H1 (cell line): ENCODE data around the gene SCARB1. TPM values are rescaled to one million over a fixed set of nuclear protein-coding genes. Genes with fewer than 3 reads are reported as not detected.

Source experiments
- CTCF ChIA-PET: fragments of 300-600 bp; sonication (Branson Sonifier 250); formaldehyde crosslinking; loops from one replicate; lab custom pipeline; 2021; ENCODE audit not compliant: partially characterized antibody; lab: Charles Lee
- POLR2A ChIA-PET: fragments of 300-600 bp; sonication (Branson Sonifier 250); formaldehyde crosslinking; loops from one replicate; lab custom pipeline; 2021; ENCODE audit warnings: inconsistent platforms; ENCODE audit not compliant: partially characterized antibody; lab: Charles Lee
- DNase-seq, 2 experiments: peaks; one replicate each; pipeline versions ENCODE4 v3.0.0 to v3.0.0-alpha.2; 2010 to 2022; ENCODE audit warnings: low spot score in 2 of 2, low read depth in 1 of 2, mixed read lengths in 1 of 2
- FAIRE-seq: peaks from 2 replicates; lab custom pipeline; 2011; peaks lifted over from hg19 to GRCh38; lab: Jason Lieb, UNC
- H2AFZ ChIP-seq: 2 replicates; pipeline ENCODE4 v1.8.1; 2012; ENCODE audit warnings: low read length, inconsistent platforms
- H2AK5ac ChIP-seq: 2 replicates; pipeline ENCODE4 v1.6.1; 2013; ENCODE audit warnings: low read depth, low read length
- H2BK120ac ChIP-seq: replicated peaks from 2 replicates; pipeline ENCODE3; 2013; ENCODE audit warnings: low read depth, low read length, inconsistent platforms
- H2BK12ac ChIP-seq: 2 replicates; pipeline ENCODE4 v1.6.1; 2013; ENCODE audit warnings: low read depth, low read length
- H2BK15ac ChIP-seq: 2 replicates; pipeline ENCODE4 v1.6.1; 2013; ENCODE audit warnings: low read length
- H2BK20ac ChIP-seq: 2 replicates; pipeline ENCODE4 v1.6.1; 2013; ENCODE audit warnings: low read length
- H2BK5ac ChIP-seq: 2 replicates; pipeline ENCODE4 v1.6.1; 2013; ENCODE audit warnings: low read depth, low read length
- H3K14ac ChIP-seq: 2 replicates; pipeline ENCODE4 v1.6.1; 2013; ENCODE audit warnings: inconsistent platforms; ENCODE audit not compliant: insufficient read length
- H3K18ac ChIP-seq: 2 replicates; pipeline ENCODE4 v1.6.1; 2013; ENCODE audit warnings: low read length; ENCODE audit errors: extremely low read depth
- H3K23ac ChIP-seq: 2 replicates; pipeline ENCODE4 v1.6.1; 2013; ENCODE audit warnings: inconsistent platforms; ENCODE audit not compliant: insufficient read length
- H3K23me2 ChIP-seq: 2 replicates; pipeline ENCODE4 v1.6.1; 2013; ENCODE audit warnings: low read depth, low read length
- H3K27ac ChIP-seq: 2 replicates; pipeline ENCODE4 v1.6.1; 2011; ENCODE audit warnings: low read depth, low read length, inconsistent platforms
- H3K27me3 ChIP-seq, 4 experiments: replicated peaks in 1 of 4; 1 replicate in 1 of 4; 2 replicates in 3 of 4; pipeline versions ENCODE4 v1.6.1 to v1.8.1; 2011 to 2013; ENCODE audit warnings: low read length in 3 of 4, mild to moderate bottlenecking in 3 of 4, inconsistent platforms in 2 of 4, mixed read lengths in 2 of 4, moderate library complexity in 1 of 4; ENCODE audit not compliant: control insufficient read depth in 3 of 4, insufficient read depth in 3 of 4; ENCODE audit errors: extremely low read depth in 1 of 4
- H3K36me3 ChIP-seq, 4 experiments: 2 replicates each; pipeline versions ENCODE4 v1.6.1 to v1.8.1; 2011 to 2013; ENCODE audit warnings: mild to moderate bottlenecking in 4 of 4, low read length in 3 of 4, moderate library complexity in 2 of 4, control low read depth in 1 of 4, inconsistent platforms in 1 of 4; ENCODE audit not compliant: insufficient read depth in 4 of 4, control insufficient read depth in 2 of 4
- H3K4ac ChIP-seq: replicated peaks from 2 replicates; pipeline ENCODE3; 2013; ENCODE audit warnings: low read length, low read depth, mixed read lengths, inconsistent platforms; ENCODE audit not compliant: insufficient read length
- H3K4me1 ChIP-seq, 4 experiments: replicated peaks in 1 of 4; 1 replicate in 1 of 4; 2 replicates in 3 of 4; pipeline versions ENCODE4 v1.6.1 to v1.8.1; 2011 to 2013; ENCODE audit warnings: low read length in 3 of 4, inconsistent platforms in 2 of 4, mixed read lengths in 1 of 4; ENCODE audit not compliant: insufficient read depth in 4 of 4, control insufficient read depth in 3 of 4
- H3K4me2 ChIP-seq, 2 experiments: 2 replicates each; pipeline versions ENCODE4 v1.6.1 to v1.8.1; 2011 to 2013; ENCODE audit warnings: low read depth in 2 of 2, low read length in 2 of 2, control low read depth in 1 of 2, inconsistent platforms in 1 of 2, mild to moderate bottlenecking in 1 of 2; ENCODE audit not compliant: insufficient read depth in 1 of 2
- H3K4me3 ChIP-seq, 4 experiments: fragments of 200-600, 300-600 bp in 1 of 4; sonication (generic), shearing (Covaris generic), sonication (Bioruptor Twin) in 1 of 4; 2 replicates each; pipeline versions ENCODE4 v1.5.1 to v1.8.1; 2011 to 2016; ENCODE audit warnings: low read length in 4 of 4, low read depth in 3 of 4, control low read depth in 2 of 4, inconsistent platforms in 2 of 4, mild to moderate bottlenecking in 2 of 4, mixed read lengths in 1 of 4, moderate library complexity in 1 of 4; ENCODE audit not compliant: insufficient read depth in 2 of 4; ENCODE audit errors: extremely low read depth in 1 of 4
- H3K56ac ChIP-seq: replicated peaks from 2 replicates; pipeline ENCODE3; 2013; ENCODE audit warnings: low read depth, mild to moderate bottlenecking, mixed read lengths, low read length, inconsistent platforms; ENCODE audit not compliant: insufficient read length
- H3K79me1 ChIP-seq: 2 replicates; pipeline ENCODE4 v1.6.1; 2013; ENCODE audit warnings: low read depth, low read length, control low read depth
- H3K79me2 ChIP-seq, 2 experiments: 2 replicates each; pipeline versions ENCODE4 v1.6.1 to v1.8.1; 2012 to 2013; ENCODE audit warnings: low read length in 2 of 2, mild to moderate bottlenecking in 2 of 2, inconsistent platforms in 1 of 2; ENCODE audit not compliant: insufficient read depth in 2 of 2, control insufficient read depth in 1 of 2
- H3K9ac ChIP-seq, 4 experiments: replicated peaks in 1 of 4; 1 replicate in 1 of 4; 2 replicates in 3 of 4; pipeline versions ENCODE4 v1.6.1 to v1.8.1; 2011 to 2013; ENCODE audit warnings: low read depth in 3 of 4, low read length in 3 of 4, control low read depth in 2 of 4, mild to moderate bottlenecking in 2 of 4, moderate library complexity in 2 of 4, inconsistent platforms in 1 of 4; ENCODE audit errors: extremely low read depth in 1 of 4
- H3K9me3 ChIP-seq, 2 experiments: 2 replicates each; pipeline versions ENCODE4 v1.6.1 to v1.8.1; 2012 to 2013; ENCODE audit warnings: mild to moderate bottlenecking in 2 of 2, moderate library complexity in 2 of 2, control low read depth in 1 of 2, inconsistent platforms in 1 of 2, low read depth in 1 of 2, low read length in 1 of 2, mixed read lengths in 1 of 2; ENCODE audit not compliant: insufficient read depth in 2 of 2
- H4K20me1 ChIP-seq, 2 experiments: replicated peaks in 1 of 2; 2 replicates each; pipeline versions ENCODE3 to v1.8.1; 2011 to 2013; ENCODE audit warnings: inconsistent platforms in 2 of 2, low read length in 2 of 2, mild to moderate bottlenecking in 1 of 2; ENCODE audit not compliant: insufficient read depth in 2 of 2, control insufficient read depth in 1 of 2
- H4K5ac ChIP-seq: 2 replicates; pipeline ENCODE4 v1.6.1; 2013; ENCODE audit warnings: low read length, low read depth, mixed read lengths, inconsistent platforms; ENCODE audit not compliant: insufficient read length
- H4K8ac ChIP-seq: 2 replicates; pipeline ENCODE4 v1.8.0; 2013; ENCODE audit warnings: mild to moderate bottlenecking, moderate library complexity, low read length, inconsistent platforms; ENCODE audit not compliant: insufficient read depth; ENCODE audit errors: extremely low read depth
- H4K91ac ChIP-seq: replicated peaks from 2 replicates; pipeline ENCODE3; 2013; ENCODE audit warnings: low read length, mixed read lengths, inconsistent platforms; ENCODE audit not compliant: insufficient read length
- CBX5 ChIP-seq: fragments of 300-800, 300-1000 bp; sonication (generic); IDR thresholded peaks from 2 replicates; pipeline ENCODE4 v1.7.1; 2016; ENCODE audit warnings: antibody characterized with exemption, low read length, low read depth
- EGR1 ChIP-seq: IDR thresholded peaks from 2 replicates; pipeline ENCODE4 v1.6.1; 2011; ENCODE audit warnings: low read depth, low read length, borderline replicate concordance
- EP300 ChIP-seq, 2 experiments: IDR thresholded peaks; 1 replicate in 1 of 2; 2 replicates in 1 of 2; pipeline ENCODE4 v1.6.1; 2011 to 2012; ENCODE audit warnings: low read depth in 2 of 2, low read length in 2 of 2, mild to moderate bottlenecking in 2 of 2, borderline replicate concordance in 1 of 2, inconsistent platforms in 1 of 2, moderate library complexity in 1 of 2
- JUN ChIP-seq: IDR thresholded peaks from 2 replicates; pipeline ENCODE4 v1.6.1; 2011; ENCODE audit warnings: low read depth, mild to moderate bottlenecking, improper control_type of control experiment, low read length
- NRF1 ChIP-seq: IDR thresholded peaks from 2 replicates; pipeline ENCODE4 v1.6.1; 2011; ENCODE audit warnings: mild to moderate bottlenecking, low read depth, low read length, improper control_type of control experiment
- POLR2AphosphoS5 ChIP-seq: IDR thresholded peaks from 2 replicates; pipeline ENCODE4 v1.6.1; 2011; ENCODE audit warnings: low read depth, low read length
- RAD21 ChIP-seq, 2 experiments: IDR thresholded peaks in 1 of 2; conservative IDR thresholded peaks in 1 of 2; 2 replicates each; pipeline ENCODE4 v1.6.1; 2011; ENCODE audit warnings: low read depth in 2 of 2, low read length in 2 of 2, improper control_type of control experiment in 1 of 2, inconsistent platforms in 1 of 2, mild to moderate bottlenecking in 1 of 2, moderate library complexity in 1 of 2
- SP1 ChIP-seq: IDR thresholded peaks from 2 replicates; pipeline ENCODE4 v1.6.1; 2011; ENCODE audit warnings: low read depth, low read length
- TCF12 ChIP-seq: IDR thresholded peaks from 2 replicates; pipeline ENCODE4 v1.6.1; 2011; ENCODE audit warnings: low read depth, mild to moderate bottlenecking, low read length
- TEAD4 ChIP-seq: IDR thresholded peaks from 2 replicates; pipeline ENCODE4 v1.6.1; 2012; ENCODE audit warnings: low read depth, low read length, inconsistent platforms, mixed read lengths
- WGBS, 2 experiments: shearing (Covaris generic) in 1 of 2; methylation state at CpG; one replicate each; pipeline versions ENCODE4 v1.1.6 to v1.1.7; 2013 to 2015; ENCODE audit warnings: low lambda C conversion rate in 2 of 2, mixed read lengths in 2 of 2, inconsistent platforms in 1 of 2, low coverage in 1 of 2, missing lambda C conversion rate in 1 of 2; ENCODE audit not compliant: insufficient replicate concordance in 2 of 2, insufficient coverage in 1 of 2, insufficient read length in 1 of 2; ENCODE audit errors: extremely low coverage in 1 of 2, missing lambda C conversion rate in 1 of 2; 5-methylcytosine and 5-hydroxymethylcytosine counted together
- polyA plus RNA-seq, 7 experiments: library from polyadenylated mRNA; depleted of rRNA in 3 of 7; stranded (reverse) in 5 of 7; unstranded in 2 of 7; fragments of >200 nt in 5 of 7; fragments of 200-250 nt in 2 of 7; gene quantifications; 1 replicate in 5 of 7; 2 replicates in 1 of 7; 4 replicates in 1 of 7; pipeline versions ENCODE4 v1.2.1 to v1.2.3, GENCODE V29; 2011 to 2013; ENCODE audit warnings: missing spikeins in 2 of 7, mixed read lengths in 2 of 7
- total RNA-seq: library from RNA; stranded (reverse); fragmentation: NEBNext Ultra II Directional; extraction: Animal tissue kit (Norgen Biotek cat#: 25700); gene quantifications from 2 replicates; pipeline ENCODE4 v1.2.1, GENCODE V29; 2021
- TF ChIP-seq, protein P1 (sequence below): IDR thresholded peaks from 2 replicates; pipeline ENCODE4 v1.6.1; 2011; ENCODE audit warnings: low read depth, mild to moderate bottlenecking, low read length; ENCODE audit not compliant: insufficient read depth
- TF ChIP-seq, protein P2 (sequence below): IDR thresholded peaks from 2 replicates; pipeline ENCODE4 v1.6.1; 2012; ENCODE audit warnings: low read length, inconsistent platforms

Gene SCARB1
- total and polyA plus RNA-seq, 2 of the 8 experiments (the other 6 are each of a cell fraction or from before 2014, with no cell fraction given), result 45.3 to 57.1 TPM

- no peak overlapping the region for H4K8ac ChIP-seq
- no peaks in the 10 kb centered on the region for H3K23me2 ChIP-seq
- H3K79me2 ChIP-seq, result no peaks in the 10 kb centered on the region
- no peak overlapping the region for H2BK20ac ChIP-seq
- H3K79me1 ChIP-seq, result no peaks in the 10 kb centered on the region; the same call in 1 of the 2 replicates
- no peak overlapping the region for H3K9ac ChIP-seq
- no peak for FAIRE-seq
- H4K91ac ChIP-seq, result no peak overlapping the region
- no peak overlapping the region for H2BK5ac ChIP-seq
- peaks cover 0 to 6% (median 1%) of the 10 kb centered on the region in 4 experiments; a peak in 3 of 7 replicates for H3K4me1 ChIP-seq
- H2BK15ac ChIP-seq, result no peak overlapping the region
- ChIA-PET CTCF (interaction anchor here (0.6 to 4.8 kb wide), 4 partner anchors 16 to 24 kb away, joined by 3 to 25 read pairs (median 4); no protein-coding TSS in a partner anchor), POLR2A (interaction anchor here (0.6 to 5.1 kb wide), 2 partner anchors 12 to 107 kb away, joined by 3 to 34 read pairs; partner anchors contain the start of gene UBC)
- no peak overlapping the region for H3K4me2 ChIP-seq
- H3K36me3 ChIP-seq, result no peaks in the 10 kb centered on the region
- H3K23ac ChIP-seq, result no peak overlapping the region
- H2BK120ac ChIP-seq, result no peak overlapping the region
- no peak overlapping the region for H2AFZ ChIP-seq
- H3K27me3 ChIP-seq, result no peaks in the 10 kb centered on the region
- H3K9me3 ChIP-seq, result no peaks in the 10 kb centered on the region
- no peak overlapping the region for H3K4me3 ChIP-seq
- H3K14ac ChIP-seq, result no peak overlapping the region
- no peak overlapping the region for H3K56ac ChIP-seq
- 95% methylated on average over 6 of the region's 6 CpGs; no CpG with 5 or more reads in 1 of the 2 experiments for WGBS, 2 experiments
- H4K5ac ChIP-seq, result no peak overlapping the region
- H3K18ac ChIP-seq, result no peak overlapping the region
- no peak overlapping the region for H3K27ac ChIP-seq
- H2BK12ac ChIP-seq, result no peak overlapping the region
- no peak overlapping the region for H2AK5ac ChIP-seq
- no peak for DNase-seq
- no peaks in the 10 kb centered on the region for H4K20me1 ChIP-seq
- no peak overlapping the region for H3K4ac ChIP-seq
- no peak for TF ChIP-seq SP1
- TF ChIP-seq RAD21 (IDR thresholded peaks at IDR 0.05 in 1 of 2, conservative IDR thresholded peaks at IDR 0.05 in 1 of 2; ENCODE audit: low read depth in 2 of 2, low read length in 2 of 2), result no peak
- no peak for TF ChIP-seq NRF1
- TF ChIP-seq, protein P1, sequence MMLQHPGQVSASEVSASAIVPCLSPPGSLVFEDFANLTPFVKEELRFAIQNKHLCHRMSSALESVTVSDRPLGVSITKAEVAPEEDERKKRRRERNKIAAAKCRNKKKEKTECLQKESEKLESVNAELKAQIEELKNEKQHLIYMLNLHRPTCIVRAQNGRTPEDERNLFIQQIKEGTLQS, result no peak
- TF ChIP-seq EP300 (IDR thresholded peaks at IDR 0.05; ENCODE audit: borderline replicate concordance in 1 of 2, low read depth in 2 of 2, low read length in 2 of 2), result no peak
- TF ChIP-seq, protein P2, sequence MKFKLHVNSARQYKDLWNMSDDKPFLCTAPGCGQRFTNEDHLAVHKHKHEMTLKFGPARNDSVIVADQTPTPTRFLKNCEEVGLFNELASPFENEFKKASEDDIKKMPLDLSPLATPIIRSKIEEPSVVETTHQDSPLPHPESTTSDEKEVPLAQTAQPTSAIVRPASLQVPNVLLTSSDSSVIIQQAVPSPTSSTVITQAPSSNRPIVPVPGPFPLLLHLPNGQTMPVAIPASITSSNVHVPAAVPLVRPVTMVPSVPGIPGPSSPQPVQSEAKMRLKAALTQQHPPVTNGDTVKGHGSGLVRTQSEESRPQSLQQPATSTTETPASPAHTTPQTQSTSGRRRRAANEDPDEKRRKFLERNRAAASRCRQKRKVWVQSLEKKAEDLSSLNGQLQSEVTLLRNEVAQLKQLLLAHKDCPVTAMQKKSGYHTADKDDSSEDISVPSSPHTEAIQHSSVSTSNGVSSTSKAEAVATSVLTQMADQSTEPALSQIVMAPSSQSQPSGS, result no peak
- TF ChIP-seq TCF12, result no peak
- TF ChIP-seq CBX5, result no peak
- no peak for TF ChIP-seq JUN
- no peak for TF ChIP-seq TEAD4
- TF ChIP-seq POLR2AphosphoS5, result no peak
- no peak for TF ChIP-seq EGR1
Observed at GRCh38 chr12:124902916-124903315, 39.3 kb upstream of the SCARB1 start.
